Endothelial cell of umbilical vein (primary cell): Measurements from ENCODE around the gene ADA.
A peak's percentile ranks its signal among the peaks of the same experiment; 100 is the strongest.

Source experiments
- CTCF ChIP-seq, 2 donors: IDR thresholded peaks; 1 replicate in 1 of 2; 2 replicates in 1 of 2; pipeline ENCODE4 v1.5.1; 2011; ENCODE audit warnings: low read length in 2 of 2, mild to moderate bottlenecking in 2 of 2, moderate library complexity in 2 of 2, control low read depth in 1 of 2, inconsistent platforms in 1 of 2, low read depth in 1 of 2; ENCODE audit not compliant: insufficient read depth in 1 of 2; ENCODE audit errors: extremely low read depth in 1 of 2
- FOS ChIP-seq: IDR thresholded peaks from 2 replicates; pipeline ENCODE4 v1.6.1; 2011; ENCODE audit warnings: mild to moderate bottlenecking, low read length, moderate library complexity, borderline replicate concordance; ENCODE audit not compliant: insufficient read depth
- MYC ChIP-seq: IDR thresholded peaks from one replicate; pipeline ENCODE4 v1.6.1; 2011; ENCODE audit warnings: mild to moderate bottlenecking, low read depth, low read length
- POLR2AphosphoS5 ChIP-seq: IDR thresholded peaks from 2 replicates; pipeline ENCODE4 v1.6.1; 2012; ENCODE audit warnings: low read depth, mild to moderate bottlenecking, control low read depth, low read length, moderate library complexity; ENCODE audit not compliant: insufficient read depth

- TF ChIP-seq CTCF (IDR thresholded peaks at IDR 0.05; ENCODE audit: extremely low read depth in 1 of 2, insufficient read depth in 1 of 2, low read depth in 1 of 2, low read length in 2 of 2) (peak; percentile 35 to 51), MYC (no peak), FOS (no peak), POLR2AphosphoS5 (no peak)
These were observed 75.2 kb downstream of the ADA start for GRCh38 chr20:44576297-44576696.
